Parathyroid adenoma (tissue), 2 donors: ENCODE measurements around the gene SLC30A10.

Experiments used
- H2AFZ ChIP-seq: fragments of 300-600 bp; sonication (generic); one replicate; pipeline ENCODE4 v1.7.0; 2017; ENCODE audit warnings: antibody characterized with exemption, mild to moderate bottlenecking
- H3K27ac ChIP-seq: fragments of 300-600 bp; sonication (generic); one replicate; pipeline ENCODE4 v1.7.0; 2017
- H3K27me3 ChIP-seq: fragments of 300-600 bp; sonication (generic); one replicate; pipeline ENCODE4 v1.7.0; 2017; ENCODE audit warnings: low read length; ENCODE audit not compliant: control insufficient read depth, insufficient read depth
- H3K36me3 ChIP-seq: fragments of 300-600 bp; sonication (generic); one replicate; pipeline ENCODE4 v1.7.0; 2017; ENCODE audit warnings: low read length; ENCODE audit not compliant: control insufficient read depth, insufficient read depth
- H3K4me1 ChIP-seq: fragments of 300-600 bp; sonication (generic); one replicate; pipeline ENCODE4 v1.7.0; 2017; ENCODE audit warnings: control low read depth
- H3K4me2 ChIP-seq: fragments of 300-600 bp; sonication (generic); one replicate; pipeline ENCODE4 v1.7.0; 2017; ENCODE audit warnings: low read length
- H3K4me3 ChIP-seq: fragments of 300-600 bp; sonication (generic); one replicate; pipeline ENCODE4 v1.7.0; 2017; ENCODE audit warnings: low read depth, low read length
- H3K79me2 ChIP-seq: fragments of 300-600 bp; sonication (generic); one replicate; pipeline ENCODE4 v1.7.0; 2017; ENCODE audit warnings: control low read depth
- H3K9ac ChIP-seq: fragments of 300-600 bp; sonication (generic); one replicate; pipeline ENCODE4 v1.7.0; 2017; ENCODE audit warnings: mild to moderate bottlenecking
- H3K9me3 ChIP-seq: fragments of 300-600 bp; sonication (generic); one replicate; pipeline ENCODE4 v1.7.0; 2017; ENCODE audit warnings: low read length; ENCODE audit not compliant: control insufficient read depth
- TF ChIP-seq, protein P1 (sequence below): fragments of 300-600 bp; sonication (generic); IDR thresholded peaks from one replicate; pipeline ENCODE4 v1.7.0; 2017; ENCODE audit warnings: antibody characterized with exemption, mild to moderate bottlenecking
- donor health status: primary hyperparathyroidism.

Gene SLC30A10

GRCh38 chr1:219931033-219931432 is 2.7 kb upstream of the SLC30A10 start:
- Histone ChIP-seq H3K4me3 (no peak overlapping the region), H3K79me2 (no peaks in the 10 kb centered on the region), H3K4me2 (no peak overlapping the region), H3K27me3 (no peaks in the 10 kb centered on the region), H3K27ac (no peak overlapping the region), H3K9me3 (no peaks in the 10 kb centered on the region), H2AFZ (no peak overlapping the region), H3K9ac (no peak overlapping the region), H3K4me1 (no peaks in the 10 kb centered on the region), H3K36me3 (no peaks in the 10 kb centered on the region)
- TF ChIP-seq, protein P1, sequence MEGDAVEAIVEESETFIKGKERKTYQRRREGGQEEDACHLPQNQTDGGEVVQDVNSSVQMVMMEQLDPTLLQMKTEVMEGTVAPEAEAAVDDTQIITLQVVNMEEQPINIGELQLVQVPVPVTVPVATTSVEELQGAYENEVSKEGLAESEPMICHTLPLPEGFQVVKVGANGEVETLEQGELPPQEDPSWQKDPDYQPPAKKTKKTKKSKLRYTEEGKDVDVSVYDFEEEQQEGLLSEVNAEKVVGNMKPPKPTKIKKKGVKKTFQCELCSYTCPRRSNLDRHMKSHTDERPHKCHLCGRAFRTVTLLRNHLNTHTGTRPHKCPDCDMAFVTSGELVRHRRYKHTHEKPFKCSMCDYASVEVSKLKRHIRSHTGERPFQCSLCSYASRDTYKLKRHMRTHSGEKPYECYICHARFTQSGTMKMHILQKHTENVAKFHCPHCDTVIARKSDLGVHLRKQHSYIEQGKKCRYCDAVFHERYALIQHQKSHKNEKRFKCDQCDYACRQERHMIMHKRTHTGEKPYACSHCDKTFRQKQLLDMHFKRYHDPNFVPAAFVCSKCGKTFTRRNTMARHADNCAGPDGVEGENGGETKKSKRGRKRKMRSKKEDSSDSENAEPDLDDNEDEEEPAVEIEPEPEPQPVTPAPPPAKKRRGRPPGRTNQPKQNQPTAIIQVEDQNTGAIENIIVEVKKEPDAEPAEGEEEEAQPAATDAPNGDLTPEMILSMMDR = no peak

DNA sequence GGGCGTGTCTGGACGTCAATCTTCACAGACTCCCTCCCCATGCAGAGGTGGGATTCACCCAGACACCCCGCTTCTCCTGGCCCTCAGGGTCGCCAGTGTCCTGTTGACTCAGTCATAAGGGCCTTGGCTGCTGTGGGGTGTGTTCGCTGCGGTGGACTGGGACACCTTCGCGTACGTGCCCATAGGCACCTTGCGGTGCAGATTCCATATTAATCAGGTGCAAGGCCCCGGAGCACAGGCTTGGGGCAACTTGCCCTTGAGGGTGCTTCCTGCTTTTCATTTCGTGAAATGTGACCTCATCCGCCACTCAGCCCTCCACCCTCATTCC is 398 bp upstream of the SLC30A10 start:
- Histone ChIP-seq H3K9ac (no peak overlapping the region), H2AFZ (no peak overlapping the region), H3K4me1 (no peaks in the 10 kb centered on the region), H3K79me2 (no peaks in the 10 kb centered on the region), H3K27ac (no peak overlapping the region), H3K9me3 (no peaks in the 10 kb centered on the region), H3K36me3 (no peaks in the 10 kb centered on the region), H3K4me2 (peak overlapping the region; percentile 60), H3K4me3 (peak overlapping the region; percentile 38), H3K27me3 (no peaks in the 10 kb centered on the region)
- TF ChIP-seq, protein P1 = no peak

GRCh38 chr1:219927298-219927955 is 930 bp downstream of the SLC30A10 start:
- Histone ChIP-seq H3K79me2 (no peaks in the 10 kb centered on the region), H2AFZ (peak overlapping the region; percentile 66), H3K27me3 (no peaks in the 10 kb centered on the region), H3K27ac (no peak overlapping the region), H3K4me3 (no peak overlapping the region), H3K4me1 (no peaks in the 10 kb centered on the region), H3K36me3 (no peaks in the 10 kb centered on the region), H3K4me2 (peak overlapping the region; percentile 60), H3K9ac (no peak overlapping the region), H3K9me3 (no peaks in the 10 kb centered on the region)
- TF ChIP-seq, protein P1 = no peak

- Histone ChIP-seq H3K4me2 (no peak overlapping the region), H3K27me3 (no peaks in the 10 kb centered on the region), H3K9ac (no peak overlapping the region), H3K4me3 (no peak overlapping the region), H2AFZ (no peak overlapping the region), H3K36me3 (no peaks in the 10 kb centered on the region), H3K9me3 (no peaks in the 10 kb centered on the region), H3K79me2 (no peaks in the 10 kb centered on the region), H3K4me1 (no peaks in the 10 kb centered on the region), H3K27ac (no peak overlapping the region)
- TF ChIP-seq, protein P1 = no peak
Measured at GRCh38 chr1:219926363-219926998, 1.9 kb downstream of the SLC30A10 start.

DNA sequence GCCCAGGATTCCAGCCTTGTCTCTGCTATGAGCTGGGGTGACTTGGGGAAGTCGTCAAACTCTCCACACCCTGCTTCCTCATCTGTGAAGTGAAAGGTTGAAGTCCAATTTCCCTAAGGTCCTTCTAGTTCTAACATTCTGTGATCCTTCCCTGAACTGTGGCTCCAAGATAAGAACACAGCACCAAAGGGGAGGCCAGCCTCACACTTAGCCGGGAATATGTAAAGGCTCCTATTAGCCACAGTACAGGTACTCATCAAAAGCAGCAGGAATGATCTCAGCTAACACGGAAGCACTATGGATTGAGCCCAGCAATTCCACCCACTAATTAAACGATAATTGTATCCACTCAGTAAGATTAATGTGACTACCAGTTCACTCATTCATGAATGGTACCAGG is 4.0 kb downstream of the SLC30A10 start:
- no peaks in the 10 kb centered on the region for H3K9me3 ChIP-seq
- H2AFZ ChIP-seq = no peak overlapping the region
- H3K27me3 ChIP-seq = no peaks in the 10 kb centered on the region
- H3K27ac ChIP-seq = no peak overlapping the region
- H3K79me2 ChIP-seq = no peaks in the 10 kb centered on the region
- no peak overlapping the region for H3K4me3 ChIP-seq
- H3K4me1 ChIP-seq = no peaks in the 10 kb centered on the region
- H3K9ac ChIP-seq = no peak overlapping the region
- H3K36me3 ChIP-seq = no peaks in the 10 kb centered on the region
- H3K4me2 ChIP-seq = no peak overlapping the region
- TF ChIP-seq, protein P1 = no peak
